ENCODE measurements around the gene RAD18. TPM values are rescaled to one million over a fixed set of nuclear protein-coding genes. Genes with fewer than 3 reads are reported as not detected.

RAD18 gene
- total and polyA plus RNA-seq, 8 donors, result 10.2 to 16.8 (median 13.1) TPM

DNA sequence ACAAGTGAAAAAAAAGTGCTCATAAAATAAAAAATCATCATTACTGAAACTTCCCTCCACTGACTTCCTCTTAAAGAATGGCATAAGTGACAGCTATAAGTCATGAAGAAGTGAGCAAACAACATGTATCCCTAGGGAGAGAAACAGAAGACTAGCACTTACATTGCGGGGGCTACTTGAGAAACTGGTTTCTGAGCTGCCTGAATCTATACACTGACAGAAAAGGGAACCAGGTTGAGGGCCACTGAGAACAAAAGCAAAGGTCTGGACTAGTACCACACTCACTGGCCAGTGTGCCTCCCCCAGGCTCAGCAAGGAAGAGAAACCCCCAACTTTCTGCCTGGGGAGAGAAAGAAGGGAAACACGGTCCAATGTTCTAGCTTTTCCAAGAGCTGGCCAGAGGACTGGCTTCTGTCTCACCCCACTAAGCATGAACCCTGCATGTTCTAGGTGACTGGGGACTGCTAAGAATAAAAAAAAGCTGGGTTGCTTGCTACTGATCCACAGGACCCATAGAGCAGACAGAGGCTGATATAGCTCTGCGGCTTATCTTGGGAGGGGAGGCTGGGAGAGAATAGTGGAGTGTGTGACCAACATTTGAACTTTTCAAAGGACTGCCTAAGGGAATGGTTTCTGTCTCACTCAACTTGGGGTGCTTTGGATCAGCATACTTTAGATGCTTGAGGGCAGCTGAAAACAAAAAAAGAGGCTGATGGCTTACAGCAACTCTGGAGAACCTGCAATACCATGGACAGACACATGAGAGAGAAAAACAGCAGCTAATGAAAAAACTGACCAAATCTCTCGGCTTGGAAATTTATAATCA lies 8.1 kb downstream of the RAD18 start:
- intact Hi-C loops (cut with DNase I), result no loop called here
- H3K4me3 ChIP-seq, result no peak overlapping the region
- no peak for ATAC-seq
- H3K27me3 ChIP-seq, result no peaks in the 10 kb centered on the region
- no peaks in the 10 kb centered on the region for H3K9me3 ChIP-seq
- no peak for DNase-seq
- H3K36me3 ChIP-seq, result peaks cover 0 to 10% of the 10 kb centered on the region in 2 donors
- H3K27ac ChIP-seq, result no peak overlapping the region
- peaks cover 0 to 7% of the 10 kb centered on the region in 2 donors for H3K4me1 ChIP-seq
- TF ChIP-seq, protein P1, sequence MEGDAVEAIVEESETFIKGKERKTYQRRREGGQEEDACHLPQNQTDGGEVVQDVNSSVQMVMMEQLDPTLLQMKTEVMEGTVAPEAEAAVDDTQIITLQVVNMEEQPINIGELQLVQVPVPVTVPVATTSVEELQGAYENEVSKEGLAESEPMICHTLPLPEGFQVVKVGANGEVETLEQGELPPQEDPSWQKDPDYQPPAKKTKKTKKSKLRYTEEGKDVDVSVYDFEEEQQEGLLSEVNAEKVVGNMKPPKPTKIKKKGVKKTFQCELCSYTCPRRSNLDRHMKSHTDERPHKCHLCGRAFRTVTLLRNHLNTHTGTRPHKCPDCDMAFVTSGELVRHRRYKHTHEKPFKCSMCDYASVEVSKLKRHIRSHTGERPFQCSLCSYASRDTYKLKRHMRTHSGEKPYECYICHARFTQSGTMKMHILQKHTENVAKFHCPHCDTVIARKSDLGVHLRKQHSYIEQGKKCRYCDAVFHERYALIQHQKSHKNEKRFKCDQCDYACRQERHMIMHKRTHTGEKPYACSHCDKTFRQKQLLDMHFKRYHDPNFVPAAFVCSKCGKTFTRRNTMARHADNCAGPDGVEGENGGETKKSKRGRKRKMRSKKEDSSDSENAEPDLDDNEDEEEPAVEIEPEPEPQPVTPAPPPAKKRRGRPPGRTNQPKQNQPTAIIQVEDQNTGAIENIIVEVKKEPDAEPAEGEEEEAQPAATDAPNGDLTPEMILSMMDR (IDR thresholded peaks at IDR 0.05), result no peak

DNA sequence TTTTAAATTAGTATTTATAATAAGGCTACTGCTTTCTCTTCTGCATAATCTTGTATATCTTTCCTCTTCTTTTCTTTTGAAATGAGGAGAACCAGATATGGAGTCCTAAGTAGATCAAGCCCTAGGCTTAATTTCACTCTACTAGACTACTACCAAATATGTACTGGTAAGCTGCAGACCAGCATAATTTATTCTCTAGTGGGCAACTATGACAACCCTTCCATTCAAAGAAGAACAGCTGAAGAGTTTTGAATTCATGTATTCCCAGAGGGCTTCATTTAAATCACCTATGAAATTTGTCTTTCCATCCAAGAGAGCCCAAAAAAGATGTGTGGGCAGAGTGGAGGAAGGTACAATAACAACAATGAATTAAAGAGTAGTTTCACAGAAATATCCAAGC lies 10.0 kb downstream of the RAD18 start:
- H3K9me3 ChIP-seq, result no peaks in the 10 kb centered on the region
- no peaks in the 10 kb centered on the region for H3K27me3 ChIP-seq
- H3K4me1 ChIP-seq, result no peaks in the 10 kb centered on the region
- H3K27ac ChIP-seq, result no peak overlapping the region
- no peak overlapping the region for H3K4me3 ChIP-seq
- peaks cover 0 to 9% of the 10 kb centered on the region in 2 donors for H3K36me3 ChIP-seq
- intact Hi-C loops (cut with DNase I), result no loop called here
- DNase-seq, result no peak
- TF ChIP-seq, protein P1 (IDR thresholded peaks at IDR 0.05), result no peak
- ATAC-seq, result no peak

DNA sequence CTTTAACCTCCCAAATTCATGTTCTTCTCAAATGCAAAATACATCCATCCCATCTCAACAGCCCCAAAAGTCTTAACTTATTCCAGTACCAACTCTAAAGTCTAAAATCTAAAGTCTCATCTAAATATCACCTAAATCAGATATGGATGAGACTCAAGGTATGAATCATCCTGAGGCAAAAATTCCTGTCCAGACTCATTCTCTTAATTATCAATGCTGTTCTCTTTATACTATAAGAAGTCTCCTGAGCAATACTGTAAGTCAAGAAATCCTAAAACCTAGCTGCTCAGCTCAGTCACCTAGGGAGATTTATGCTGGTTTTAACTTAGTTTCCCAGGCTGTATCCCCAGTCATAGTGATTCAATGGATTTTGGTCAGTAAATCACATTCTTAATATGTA lies 11.1 kb downstream of the RAD18 start:
- no peak for DNase-seq
- Histone ChIP-seq H3K4me3 (no peak overlapping the region), H3K36me3 (peaks cover 0 to under 1% of the 10 kb centered on the region in 2 donors), H3K27me3 (no peaks in the 10 kb centered on the region), H3K27ac (no peak overlapping the region), H3K4me1 (no peaks in the 10 kb centered on the region), H3K9me3 (no peaks in the 10 kb centered on the region)
- intact Hi-C loops (cut with DNase I), result no loop called here
- ATAC-seq, result no peak
- TF ChIP-seq, protein P1 (IDR thresholded peaks at IDR 0.05), result no peak

DNA sequence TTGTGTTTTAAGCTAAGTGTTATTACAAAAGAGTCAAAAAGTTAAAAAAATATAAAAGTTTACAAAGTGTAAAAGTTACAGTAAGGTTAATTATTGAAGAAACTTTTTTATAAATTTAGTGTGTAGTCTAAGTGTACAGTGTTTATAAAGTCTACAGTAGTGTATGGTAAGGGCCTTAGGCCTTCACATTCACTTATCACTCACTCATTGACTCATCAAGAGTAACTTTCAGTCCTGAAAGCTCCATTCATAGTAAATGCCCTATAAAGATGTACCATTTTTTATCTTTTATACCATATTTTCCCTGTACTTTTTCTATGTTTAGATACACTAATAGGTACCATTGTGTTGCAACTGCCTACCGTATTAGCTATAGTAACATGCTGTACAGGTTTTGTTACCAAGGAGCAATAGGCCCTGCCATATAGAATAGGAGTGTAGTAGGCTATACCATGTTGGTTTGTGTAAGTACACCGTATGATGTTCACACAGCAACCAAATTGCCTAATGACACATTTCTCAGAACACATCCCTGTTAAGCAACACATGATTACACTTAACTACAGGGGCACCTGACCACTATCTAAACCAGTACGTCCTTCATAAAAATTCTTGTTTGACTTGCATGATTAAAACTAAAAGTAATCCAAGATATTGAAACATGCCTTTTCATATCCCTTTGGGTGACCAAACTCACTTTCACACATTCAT lies 17.2 kb downstream of the RAD18 start:
- H3K36me3 ChIP-seq, result peaks cover 0 to 35% of the 10 kb centered on the region in 2 donors
- H3K27ac ChIP-seq, result no peak overlapping the region

More for the DNA sequence above, 17.2 kb downstream of the RAD18 start:
- Histone ChIP-seq H3K4me3 (no peak overlapping the region), H3K27me3 (no peaks in the 10 kb centered on the region), H3K4me1 (no peaks in the 10 kb centered on the region), H3K9me3 (peaks cover 0 to 15% of the 10 kb centered on the region in 2 donors)
- no peak for ATAC-seq
- TF ChIP-seq, protein P1 (IDR thresholded peaks at IDR 0.05), result no peak
- intact Hi-C loops (cut with DNase I), result no loop called here
- no peak for DNase-seq
